K562 (cell line): ENCODE measurements around the gene STC2. TPM values are rescaled to one million over a fixed set of nuclear protein-coding genes. Genes with fewer than 3 reads are reported as not detected.
A peak's percentile ranks its signal among the peaks of the same experiment; 100 is the strongest.

Experiments used
- ATF6 ChIP-seq: sonication (generic); formaldehyde crosslinking; IDR thresholded peaks from 2 replicates; pipeline ENCODE4 v1.4.0; 2020; ENCODE audit warnings: mild to moderate bottlenecking, missing genetic modification reagents
- CBFA2T2 ChIP-seq: fragments of 450-650 bp; conservative IDR thresholded peaks from 2 replicates; pipeline ENCODE4 v1.6.1; 2017; ENCODE audit warnings: mild to moderate bottlenecking
- CEBPG ChIP-seq, 3 experiments: fragments of 200-800 bp in 1 of 3; sonication (Bioruptor generic) in 1 of 3; sonication (generic) in 1 of 3; formaldehyde crosslinking in 1 of 3; IDR thresholded peaks in 2 of 3; conservative IDR thresholded peaks in 1 of 3; 2 replicates each; pipeline versions ENCODE4 v1.6.1 to v1.8.0; 2016 to 2022; ENCODE audit warnings: missing compliant biosample characterization in 2 of 3, missing genetic modification characterization in 2 of 3, mild to moderate bottlenecking in 1 of 3, missing genetic modification reagents in 1 of 3
- JUNB ChIP-seq: fragments of 450-650 bp; formaldehyde crosslinking; conservative IDR thresholded peaks from 2 replicates; pipeline ENCODE4 v1.4.0; 2020; ENCODE audit warnings: mild to moderate bottlenecking
- MLX ChIP-seq, 2 experiments: fragments of 450-650 bp in 1 of 2; sonication (generic) in 1 of 2; formaldehyde crosslinking; conservative IDR thresholded peaks; 2 replicates each; pipeline versions ENCODE4 v1.4.0 to v1.8.1; 2020 to 2022; ENCODE audit warnings: mild to moderate bottlenecking in 1 of 2, missing genetic modification reagents in 1 of 2
- MYC ChIP-seq, 2 experiments: fragments of 250-450 bp in 1 of 2; sonication (Bioruptor Pico) in 1 of 2; IDR thresholded peaks; 2 replicates each; pipeline versions ENCODE4 v1.5.1 to v1.6.1; 2012 to 2021; ENCODE audit warnings: low read depth in 2 of 2, borderline replicate concordance in 1 of 2, improper control_type of control experiment in 1 of 2, low read length in 1 of 2, mild to moderate bottlenecking in 1 of 2, moderate library complexity in 1 of 2
- NFE2L1 ChIP-seq: fragments of 450-650 bp; IDR thresholded peaks from 2 replicates; pipeline ENCODE4 v1.6.1; 2016; ENCODE audit warnings: missing genetic modification characterization, low read depth, mild to moderate bottlenecking, missing compliant biosample characterization, moderate library complexity, borderline replicate concordance
- TOE1 ChIP-seq, 2 experiments: fragments of 450-650 bp in 1 of 2; sonication (generic) in 1 of 2; formaldehyde crosslinking in 1 of 2; IDR thresholded peaks; 2 replicates each; pipeline versions ENCODE4 v1.7.1 to v1.8.0; 2016 to 2022; ENCODE audit warnings: borderline replicate concordance in 2 of 2, mild to moderate bottlenecking in 2 of 2, antibody characterized with exemption in 1 of 2, inconsistent platforms in 1 of 2, low read depth in 1 of 2, missing genetic modification reagents in 1 of 2, moderate library complexity in 1 of 2
- TRIM25 ChIP-seq: fragments of 450-650 bp; IDR thresholded peaks from 2 replicates; pipeline ENCODE4 v1.7.0; 2016; ENCODE audit warnings: borderline replicate concordance
- U2AF1 ChIP-seq: fragments of 200-400 bp; formaldehyde crosslinking; optimal IDR thresholded peaks from 2 replicates; pipeline ENCODE3; 2017; ENCODE audit warnings: mild to moderate bottlenecking, low read depth, low read length, moderate library complexity
- UBTF ChIP-seq, 2 experiments: IDR thresholded peaks; 2 replicates each; pipeline ENCODE4 v1.6.1; 2012; ENCODE audit warnings: improper control_type of control experiment in 2 of 2, low read depth in 2 of 2, low read length in 2 of 2, borderline replicate concordance in 1 of 2
- XRCC5 ChIP-seq: fragments of 200-400 bp; formaldehyde crosslinking; IDR thresholded peaks from 2 replicates; pipeline ENCODE4 v1.6.1; 2017; ENCODE audit warnings: low read depth, mild to moderate bottlenecking, low read length
- ZC3H8 ChIP-seq: fragments of 450-650 bp; IDR thresholded peaks from 2 replicates; pipeline ENCODE4 v1.6.1; 2017
- ZNF124 ChIP-seq: sonication (generic); formaldehyde crosslinking; IDR thresholded peaks from 2 replicates; pipeline ENCODE4 v1.8.1; 2022; ENCODE audit warnings: missing genetic modification reagents
- ZNF507 ChIP-seq: conservative IDR thresholded peaks from 2 replicates; pipeline ENCODE4 v1.6.1; 2017; ENCODE audit warnings: missing genetic modification characterization, missing compliant biosample characterization
- ZNF512 ChIP-seq: IDR thresholded peaks from 2 replicates; pipeline ENCODE4 v1.6.1; 2016; ENCODE audit warnings: missing genetic modification characterization, missing compliant biosample characterization
- ZNF76 ChIP-seq: fragments of 250-450 bp; sonication (Bioruptor Pico); IDR thresholded peaks from 2 replicates; pipeline ENCODE4 v1.4.0; 2020; ENCODE audit warnings: mild to moderate bottlenecking, moderate library complexity, borderline replicate concordance
- polyA plus RNA-seq, 8 experiments: library from polyadenylated mRNA; depleted of rRNA in 4 of 8; stranded (reverse) in 5 of 8; unstranded in 3 of 8; fragments of >200 nt; fragmentation: Nextera tagmentation in 2 of 8; fragmentation: Illumina TruSeq in 1 of 8; extraction: Ambion mirVana in 2 of 8; extraction: Trizol in 1 of 8; gene quantifications; 2 replicates each; pipeline versions ENCODE4 v1.2.1 to v1.2.3, GENCODE V29; 2011 to 2014; ENCODE audit warnings: inconsistent platforms in 1 of 8, missing spikeins in 1 of 8
- total RNA-seq, 7 experiments: library from RNA; depleted of rRNA in 6 of 7; stranded (reverse); fragments of >200 nt in 6 of 7; fragmentation: Illumina TruSeq in 2 of 7; extraction: Trizol in 2 of 7; gene quantifications; 2 replicates each; pipeline versions ENCODE4 v1.2.1 to v1.2.3, GENCODE V29; 2011 to 2021; ENCODE audit warnings: low replicate concordance in 1 of 7

STC2 gene
- total and polyA plus RNA-seq, 9 of the 15 experiments (the other 6 are each of a cell fraction or from before 2014, with no cell fraction given) = 0.62 to 31.7 (median 7.4) TPM

GRCh38 chr5:173331956-173332479, 3.8 kb upstream of the STC2 start (continued):
- no peak for TF ChIP-seq UBTF (IDR thresholded peaks at IDR 0.05; ENCODE audit: borderline replicate concordance in 1 of 2, low read depth in 2 of 2, low read length in 2 of 2)
- TF ChIP-seq ZNF507 (tag) = no peak
- TF ChIP-seq MLX (CRISPR knock-in tag; conservative IDR thresholded peaks at IDR 0.05) = no peak
- TF ChIP-seq MYC (IDR thresholded peaks at IDR 0.05; ENCODE audit: low read depth, low read length) = peak; percentile 94
- TF ChIP-seq MYC (CRISPR knock-in tag; IDR thresholded peaks at IDR 0.05; ENCODE audit: borderline replicate concordance, low read depth) = no peak
- no peak for TF ChIP-seq U2AF1
- no peak for TF ChIP-seq NFE2L1 (tag)
- TF ChIP-seq CEBPG (CRISPR knock-in tag; IDR thresholded peaks at IDR 0.05) = no peak
- TF ChIP-seq CEBPG (tag; conservative IDR thresholded peaks at IDR 0.05 in 1 of 2, IDR thresholded peaks at IDR 0.05 in 1 of 2) = no peak
- TF ChIP-seq ZNF76 (CRISPR knock-in tag) = no peak
- TF ChIP-seq ZNF512 (tag) = no peak
- TF ChIP-seq CBFA2T2 = no peak
- no peak for TF ChIP-seq TRIM25
- no peak for TF ChIP-seq XRCC5
- TF ChIP-seq ZC3H8 = no peak
- no peak for TF ChIP-seq JUNB (CRISPR knock-in tag)
- 0 out of 2 replicates have a peak, but pooled peaks have one; percentile 75 for TF ChIP-seq ATF6 (CRISPR knock-in tag)
- TF ChIP-seq TOE1 (IDR thresholded peaks at IDR 0.05; ENCODE audit: borderline replicate concordance) = no peak
- TF ChIP-seq TOE1 (CRISPR knock-in tag; IDR thresholded peaks at IDR 0.05; ENCODE audit: borderline replicate concordance, low read depth) = no peak
- TF ChIP-seq ZNF124 (CRISPR knock-in tag) = no peak
